ENCODE data around the gene RAB1B. TPM values are rescaled to one million over a fixed set of nuclear protein-coding genes. Genes with fewer than 3 reads are reported as not detected.

The RAB1B gene
- total and polyA plus RNA-seq, 10 of the 15 experiments (the other 5 are each of a cell fraction or from before 2014, with no cell fraction given): 10.4 to 193 (median 96.9) TPM

- intact Hi-C loops (cut with micrococcal nuclease; ENCODE audit: unreplicated experiment) (no loop called here), in situ Hi-C loops (cut with MboI) (no loop called here)
- WGBS (ENCODE audit: insufficient coverage, insufficient replicate concordance, low lambda C conversion rate, missing lambda C conversion rate): 95% methylated on average over 20 of the region's 20 CpGs
- no TSS peak for BruUV-seq (replicated peaks)
- Histone ChIP-seq H3K27ac (ENCODE audit: control insufficient read depth, insufficient read depth) (no peak overlapping the region), H3K9me3 (replicated peaks; ENCODE audit: control insufficient read depth, insufficient read depth, low read length) (no peaks in the 10 kb centered on the region), H3K4me1 (ENCODE audit: control insufficient read depth, insufficient read depth, low read length) (peaks cover 11% of the 10 kb centered on the region), H3K9ac (ENCODE audit: control insufficient read depth, insufficient read depth, low read length) (no peak overlapping the region), H3K27me3 (replicated peaks in 1 of 2; ENCODE audit: control insufficient read depth in 2 of 2, insufficient read depth in 2 of 2, low read length in 1 of 2) (no peaks in the 10 kb centered on the region), H4K20me1 (ENCODE audit: control insufficient read depth, insufficient read depth) (no peaks in the 10 kb centered on the region), H3K36me3 (ENCODE audit: control insufficient read depth in 2 of 2, insufficient read depth in 2 of 2, low read length in 1 of 2) (peaks cover 11 to 31% of the 10 kb centered on the region in 2 experiments), H3K79me2 (ENCODE audit: control insufficient read depth, insufficient read depth, low read length) (peaks cover 25% of the 10 kb centered on the region), H3K4me2 (ENCODE audit: control insufficient read depth, insufficient read depth) (no peak overlapping the region; the same call in 1 of the 2 replicates), H3K4me3 (no peak overlapping the region), H2AFZ (ENCODE audit: control insufficient read depth, low read depth, low read length) (no peak overlapping the region)
- CTCF ChIA-PET: interaction anchor here (0.6 kb wide), 1 partner anchor 131 kb away, joined by 7 read pairs; no protein-coding TSS in a partner anchor
- no peak for DNase-seq (ENCODE audit: low read depth, low spot score)
- no peak for FAIRE-seq
- TF ChIP-seq MTA2 (IDR thresholded peaks at IDR 0.05; ENCODE audit: low read depth) (no peak), RBBP5 (conservative IDR thresholded peaks at IDR 0.05) (no peak), ZSCAN29 (IDR thresholded peaks at IDR 0.05) (no peak), MYB (IDR thresholded peaks at IDR 0.05; ENCODE audit: borderline replicate concordance, low read depth, low read length) (no peak), RELA (IDR thresholded peaks at IDR 0.05; ENCODE audit: borderline replicate concordance, partially characterized antibody) (no peak), CBFB (IDR thresholded peaks at IDR 0.05; ENCODE audit: low read depth) (no peak), POLR2AphosphoS5 (IDR thresholded peaks at IDR 0.05; ENCODE audit: low read length) (no peak), CREB1 (IDR thresholded peaks at IDR 0.05; ENCODE audit: low read depth) (no peak), POLR2AphosphoS2 (IDR thresholded peaks at IDR 0.05; ENCODE audit: low read depth, low read length) (no peak), IRF3 (IDR thresholded peaks at IDR 0.05) (no peak), TCF12 (IDR thresholded peaks at IDR 0.05; ENCODE audit: low read depth, low read length) (no peak), PAX5 (IDR thresholded peaks at IDR 0.05; ENCODE audit: borderline replicate concordance, low read depth, low read length) (no peak)
- TF ChIP-seq, protein P1, sequence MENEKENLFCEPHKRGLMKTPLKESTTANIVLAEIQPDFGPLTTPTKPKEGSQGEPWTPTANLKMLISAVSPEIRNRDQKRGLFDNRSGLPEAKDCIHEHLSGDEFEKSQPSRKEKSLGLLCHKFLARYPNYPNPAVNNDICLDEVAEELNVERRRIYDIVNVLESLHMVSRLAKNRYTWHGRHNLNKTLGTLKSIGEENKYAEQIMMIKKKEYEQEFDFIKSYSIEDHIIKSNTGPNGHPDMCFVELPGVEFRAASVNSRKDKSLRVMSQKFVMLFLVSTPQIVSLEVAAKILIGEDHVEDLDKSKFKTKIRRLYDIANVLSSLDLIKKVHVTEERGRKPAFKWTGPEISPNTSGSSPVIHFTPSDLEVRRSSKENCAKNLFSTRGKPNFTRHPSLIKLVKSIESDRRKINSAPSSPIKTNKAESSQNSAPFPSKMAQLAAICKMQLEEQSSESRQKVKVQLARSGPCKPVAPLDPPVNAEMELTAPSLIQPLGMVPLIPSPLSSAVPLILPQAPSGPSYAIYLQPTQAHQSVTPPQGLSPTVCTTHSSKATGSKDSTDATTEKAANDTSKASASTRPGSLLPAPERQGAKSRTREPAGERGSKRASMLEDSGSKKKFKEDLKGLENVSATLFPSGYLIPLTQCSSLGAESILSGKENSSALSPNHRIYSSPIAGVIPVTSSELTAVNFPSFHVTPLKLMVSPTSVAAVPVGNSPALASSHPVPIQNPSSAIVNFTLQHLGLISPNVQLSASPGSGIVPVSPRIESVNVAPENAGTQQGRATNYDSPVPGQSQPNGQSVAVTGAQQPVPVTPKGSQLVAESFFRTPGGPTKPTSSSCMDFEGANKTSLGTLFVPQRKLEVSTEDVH (IDR thresholded peaks at IDR 0.05; ENCODE audit: low read depth, partially characterized antibody): no peak
- SMC1A ChIA-PET (ENCODE audit: uncharacterized antibody, unreplicated experiment): interaction anchor here (2.2 to 2.4 kb wide), 2 partner anchors 15 to 130 kb away, joined by 6 to 10 read pairs; no protein-coding TSS in a partner anchor
- RAD21 ChIA-PET (ENCODE audit: unreplicated experiment): no interaction called here
- POLR2A ChIA-PET: no interaction called here
- ATAC-seq: no peak
Observed at GRCh38 chr11:66266378-66267038, 1.9 kb upstream of the RAB1B start.
